HG02938 (cell line): Measurements from ENCODE around the gene BRINP1.

Source experiments
- ATAC-seq: cut with Tn5 transposase; IDR thresholded peaks from one replicate; pipeline ENCODE4 v1.9.1; 2021; ENCODE audit warnings: mild to moderate bottlenecking, moderate library complexity; ENCODE audit not compliant: unreplicated experiment

BRINP1 gene, protein sequence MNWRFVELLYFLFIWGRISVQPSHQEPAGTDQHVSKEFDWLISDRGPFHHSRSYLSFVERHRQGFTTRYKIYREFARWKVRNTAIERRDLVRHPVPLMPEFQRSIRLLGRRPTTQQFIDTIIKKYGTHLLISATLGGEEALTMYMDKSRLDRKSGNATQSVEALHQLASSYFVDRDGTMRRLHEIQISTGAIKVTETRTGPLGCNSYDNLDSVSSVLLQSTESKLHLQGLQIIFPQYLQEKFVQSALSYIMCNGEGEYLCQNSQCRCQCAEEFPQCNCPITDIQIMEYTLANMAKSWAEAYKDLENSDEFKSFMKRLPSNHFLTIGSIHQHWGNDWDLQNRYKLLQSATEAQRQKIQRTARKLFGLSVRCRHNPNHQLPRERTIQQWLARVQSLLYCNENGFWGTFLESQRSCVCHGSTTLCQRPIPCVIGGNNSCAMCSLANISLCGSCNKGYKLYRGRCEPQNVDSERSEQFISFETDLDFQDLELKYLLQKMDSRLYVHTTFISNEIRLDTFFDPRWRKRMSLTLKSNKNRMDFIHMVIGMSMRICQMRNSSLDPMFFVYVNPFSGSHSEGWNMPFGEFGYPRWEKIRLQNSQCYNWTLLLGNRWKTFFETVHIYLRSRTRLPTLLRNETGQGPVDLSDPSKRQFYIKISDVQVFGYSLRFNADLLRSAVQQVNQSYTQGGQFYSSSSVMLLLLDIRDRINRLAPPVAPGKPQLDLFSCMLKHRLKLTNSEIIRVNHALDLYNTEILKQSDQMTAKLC

DNA sequence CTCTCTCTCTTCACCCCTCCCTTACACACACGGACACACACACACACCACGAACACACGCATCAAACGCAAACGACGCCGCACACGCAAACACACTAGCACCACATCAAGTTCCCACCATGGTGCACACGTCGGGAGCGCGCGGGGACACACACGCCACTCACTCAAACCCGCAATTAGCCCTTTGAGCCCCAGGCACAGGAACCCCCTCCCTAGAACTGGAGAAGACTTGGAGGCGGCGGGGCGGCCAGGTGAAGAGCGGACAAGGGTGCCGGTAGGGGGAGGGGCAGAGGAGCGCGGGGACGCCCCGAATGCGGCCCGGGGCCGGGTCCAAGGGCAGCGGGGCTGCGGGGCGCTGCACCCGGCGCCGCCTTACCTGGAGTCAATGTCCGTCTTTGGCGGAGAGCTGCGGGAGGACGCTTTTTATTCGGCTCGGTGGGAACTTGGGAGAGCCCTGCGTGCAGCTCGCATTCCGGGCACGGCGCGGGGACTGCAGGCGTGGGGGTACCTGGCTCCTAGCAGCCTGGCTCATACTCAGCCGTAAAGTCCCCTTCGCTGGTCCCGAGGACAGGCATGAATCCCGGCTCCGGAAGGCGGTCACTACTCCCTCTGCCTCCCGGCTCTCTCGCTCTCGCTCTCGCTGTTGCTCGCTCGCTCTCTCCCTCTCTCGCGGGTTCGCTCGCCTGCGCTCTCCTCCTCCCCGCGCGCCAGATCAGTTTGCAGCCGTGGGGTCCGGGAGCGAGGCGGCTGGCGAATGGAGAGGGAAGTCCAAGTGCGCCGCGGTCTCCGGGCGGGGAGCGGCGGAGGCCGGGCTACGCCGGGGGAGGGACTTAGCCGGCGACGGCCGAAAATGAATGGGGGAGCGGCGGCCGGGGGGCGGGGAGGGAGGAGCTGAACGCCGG is at the start of gene BRINP1:
Gene BRINP1, minus strand, starts transcription at position 755 of the 901 bp plus-strand sequence. CDS start 56,080 bp downstream, outside the sequence.
- ATAC-seq: no peak

DNA sequence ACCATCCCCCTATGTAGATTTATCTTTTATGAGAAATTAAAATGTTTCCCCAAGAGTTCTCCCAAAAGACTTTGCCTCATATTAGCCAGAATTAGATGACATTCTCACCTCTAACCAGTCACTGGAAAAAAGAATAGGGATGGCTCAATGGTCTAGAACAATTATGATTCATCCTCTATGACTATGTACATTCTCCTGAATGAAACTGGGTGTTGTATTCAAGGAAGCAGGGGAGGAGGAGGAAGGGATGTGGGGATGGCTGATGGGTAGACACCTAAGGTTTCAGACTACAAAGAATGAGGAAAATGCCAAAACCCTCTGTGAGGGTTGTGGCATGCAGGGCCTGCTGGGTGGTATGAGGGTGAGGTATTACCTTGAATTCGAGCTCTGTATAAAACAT is 49.5 kb upstream of the BRINP1 start:
- ATAC-seq: no peak

DNA sequence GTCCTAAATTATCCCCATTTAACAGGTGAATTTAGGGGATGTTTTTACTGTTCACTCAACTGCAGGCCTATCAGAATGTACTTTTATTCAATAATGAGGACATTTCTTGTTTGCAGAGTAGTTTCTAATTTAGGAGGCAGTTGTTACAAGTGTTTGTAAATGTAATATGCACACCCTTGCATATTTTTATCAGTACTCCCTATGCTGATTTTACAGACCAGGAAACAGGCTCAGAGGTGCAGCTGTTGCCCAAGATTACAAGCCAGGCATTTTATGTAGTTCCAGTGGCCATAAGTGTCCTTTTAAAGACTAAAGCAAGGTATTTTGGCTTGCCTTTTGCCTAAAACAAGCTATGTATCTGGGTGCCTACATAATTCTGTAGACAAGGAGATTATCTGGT is 47.6 kb upstream of the BRINP1 start:
- ATAC-seq: no peak

DNA sequence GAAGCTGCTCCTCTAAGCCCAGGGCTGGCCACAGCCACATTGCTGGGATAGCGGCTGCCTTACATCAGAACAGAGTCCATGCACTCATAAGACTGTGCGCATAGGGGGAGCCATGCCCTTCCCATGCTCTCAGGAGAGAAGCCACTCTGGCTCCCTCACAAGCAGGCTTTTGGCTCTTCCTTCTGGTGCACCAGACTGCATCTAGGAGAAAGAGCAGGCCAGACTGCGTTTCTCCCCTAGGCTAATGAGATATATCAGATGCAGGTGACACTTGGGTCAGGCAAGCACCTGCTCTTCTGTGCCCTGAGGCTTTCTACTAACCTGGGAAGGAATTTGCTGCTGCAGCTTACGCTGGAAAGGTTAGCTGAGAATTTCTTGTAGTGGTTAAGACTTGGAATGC is 43.2 kb upstream of the BRINP1 start:
- ATAC-seq: no peak

DNA sequence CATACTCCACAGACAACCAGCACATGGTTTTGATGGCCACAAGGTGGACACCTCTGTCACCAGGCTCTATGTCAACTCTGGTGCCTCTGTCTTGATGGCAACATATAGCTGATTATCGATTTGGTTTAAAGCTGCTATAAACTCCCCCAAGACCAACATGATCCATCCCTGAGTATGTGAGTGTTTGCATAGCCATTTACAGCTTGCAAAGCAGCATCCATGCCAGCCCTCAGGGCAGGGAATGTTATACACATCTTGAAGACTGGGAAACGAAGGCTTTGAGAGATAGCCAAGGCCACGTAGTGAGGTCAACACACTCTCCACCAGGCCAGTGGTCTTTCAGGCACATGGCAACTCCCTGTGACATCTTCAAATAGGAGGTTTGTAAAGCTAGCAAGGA is 40.3 kb upstream of the BRINP1 start:
- no peak for ATAC-seq

DNA sequence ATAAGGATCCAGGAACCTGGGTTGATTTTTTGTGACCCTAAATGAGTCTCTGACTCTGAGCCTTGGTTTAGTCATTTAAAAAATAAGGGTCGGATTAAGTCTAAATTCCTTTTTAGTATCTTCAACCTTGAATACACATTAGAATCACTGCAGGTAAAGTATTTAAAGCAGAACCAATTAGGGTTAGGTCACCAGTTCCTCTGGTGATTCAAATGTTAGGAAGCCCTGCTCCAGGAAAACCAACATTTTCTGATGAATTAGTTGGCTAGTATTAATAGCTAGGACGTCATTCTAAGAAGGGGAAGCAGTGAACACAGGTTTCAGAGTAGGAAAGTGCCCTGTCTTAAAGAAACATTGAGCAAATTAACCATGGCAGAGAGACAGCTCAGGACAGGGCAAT is 31.4 kb upstream of the BRINP1 start:
- no peak for ATAC-seq

DNA sequence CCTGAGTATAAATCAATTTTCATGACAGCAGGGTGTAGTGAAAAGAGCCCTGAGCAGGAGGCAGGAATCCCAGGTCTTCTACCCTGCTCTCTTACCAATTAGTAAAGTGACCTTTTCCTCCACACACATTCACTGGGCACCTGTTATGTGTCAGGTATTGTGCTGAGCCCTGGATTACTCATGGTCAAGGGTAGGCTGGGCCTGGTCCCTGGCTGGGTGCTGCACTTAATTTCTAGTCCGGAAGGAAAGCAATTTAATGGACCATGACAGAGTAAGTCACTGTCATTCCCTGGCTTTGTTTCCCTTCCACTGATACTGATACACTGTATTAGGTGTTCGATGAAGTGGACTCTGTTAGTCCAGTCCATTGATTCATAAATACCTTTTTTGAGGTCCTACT is 29.1 kb upstream of the BRINP1 start:
- ATAC-seq: no peak

DNA sequence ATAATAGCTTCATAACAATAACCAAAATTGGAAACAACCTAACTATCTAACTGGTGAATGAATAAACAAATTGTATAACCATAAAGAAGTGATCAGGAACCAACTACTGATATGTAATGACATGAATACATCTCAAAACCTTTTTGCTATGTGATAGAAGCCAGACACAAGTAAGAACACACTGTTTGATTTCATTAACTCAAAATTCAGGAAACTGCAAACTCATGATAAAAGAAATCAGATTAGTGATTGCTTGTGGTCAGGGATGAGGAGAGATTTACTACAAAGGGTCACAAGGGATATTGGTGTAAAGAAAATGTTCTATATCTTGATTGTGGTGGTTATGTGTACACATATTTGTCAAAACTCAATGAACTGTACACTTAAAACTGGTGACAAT is 22.6 kb upstream of the BRINP1 start:
- no peak for ATAC-seq

DNA sequence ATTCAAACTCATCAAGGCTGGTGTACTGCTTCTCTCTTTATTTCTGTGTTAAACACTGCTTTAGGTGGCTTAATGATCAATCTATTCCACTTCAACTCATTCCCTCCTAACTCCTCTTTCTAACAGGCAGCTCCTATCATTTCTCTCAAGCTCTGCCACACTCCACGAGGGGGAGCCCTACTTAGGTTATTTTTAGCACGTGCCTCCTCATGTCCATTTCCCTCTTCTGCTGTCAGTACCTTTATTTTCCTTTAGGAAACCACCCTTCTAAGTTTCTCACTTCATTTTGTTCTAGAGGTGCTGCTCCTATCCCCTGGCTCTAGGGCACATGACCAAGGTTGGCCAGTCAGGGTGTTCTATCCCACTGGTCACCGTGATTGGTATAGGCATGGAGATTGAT is 6.7 kb upstream of the BRINP1 start:
- no peak for ATAC-seq

DNA sequence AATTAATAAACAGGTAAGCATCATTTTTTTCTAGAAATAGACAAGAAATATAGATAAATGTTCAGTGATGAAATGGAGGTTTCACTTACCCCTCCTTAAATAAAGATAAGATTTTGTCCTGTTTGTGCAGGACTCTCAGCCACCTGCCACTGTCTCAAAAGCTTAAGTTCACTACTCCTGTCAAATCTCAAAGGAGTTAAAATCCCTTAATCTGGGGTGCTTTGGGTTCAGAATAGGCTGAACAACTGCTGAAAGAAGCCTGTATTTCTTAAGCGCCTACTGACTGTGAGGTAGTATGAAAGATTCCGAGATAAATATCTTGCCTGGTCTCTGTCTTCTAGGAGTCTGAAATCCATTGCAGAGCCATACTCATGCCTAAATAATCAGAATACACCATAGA is 3.7 kb upstream of the BRINP1 start:
- no peak for ATAC-seq

DNA sequence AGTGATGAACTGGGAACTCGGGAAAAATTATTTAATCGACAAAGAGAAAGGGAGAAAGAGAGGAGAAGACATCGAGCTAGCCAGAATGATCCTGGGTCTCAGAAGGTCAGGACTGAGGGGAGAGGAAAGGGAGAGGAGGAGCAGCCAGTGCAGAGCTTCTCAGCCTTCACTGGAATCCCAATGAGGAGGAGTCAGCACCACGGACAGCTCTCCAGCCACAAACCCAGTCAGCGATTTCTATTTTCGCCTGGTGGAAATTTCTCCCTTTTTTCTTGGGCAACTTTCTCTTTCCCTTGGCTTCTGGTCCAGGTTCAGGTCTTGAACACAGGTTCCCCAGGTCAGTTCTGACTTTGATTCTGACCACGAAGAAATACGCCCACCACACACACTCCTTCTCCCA is 1.6 kb upstream of the BRINP1 start:
- no peak for ATAC-seq

DNA sequence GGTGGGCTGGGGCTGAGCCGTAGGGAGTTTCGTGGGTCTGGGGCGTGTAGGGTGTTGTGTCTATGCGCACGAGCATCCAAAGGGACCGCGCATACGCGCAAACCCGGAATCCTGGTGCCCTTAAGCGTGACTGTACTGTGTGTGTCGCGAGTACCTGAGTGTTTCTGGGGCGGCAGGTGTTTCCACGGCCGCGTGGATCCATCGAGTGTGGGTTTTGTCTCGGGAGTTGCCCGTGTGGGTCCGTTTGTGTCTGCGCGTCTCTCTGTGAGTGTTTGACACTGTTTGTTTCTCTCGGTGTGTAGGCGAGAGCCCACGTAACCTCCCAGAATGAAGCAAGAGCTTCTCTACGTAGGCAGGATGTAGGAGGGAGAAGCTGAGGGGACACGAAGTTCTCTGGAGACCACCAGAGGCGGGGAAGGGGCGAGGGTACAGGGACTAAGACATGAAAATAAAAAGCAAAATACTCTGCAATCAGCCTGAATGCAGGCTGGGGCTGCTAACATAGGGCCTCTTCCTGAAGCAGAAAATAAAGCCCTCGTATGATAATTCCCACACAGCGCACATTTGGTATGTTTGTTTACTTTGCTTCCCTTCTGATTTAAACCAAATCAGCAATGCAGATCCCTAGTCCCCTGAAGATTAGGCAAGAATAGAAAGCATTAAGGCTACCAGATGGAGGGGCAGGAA is 588 bp upstream of the BRINP1 start:
- ATAC-seq: no peak

DNA sequence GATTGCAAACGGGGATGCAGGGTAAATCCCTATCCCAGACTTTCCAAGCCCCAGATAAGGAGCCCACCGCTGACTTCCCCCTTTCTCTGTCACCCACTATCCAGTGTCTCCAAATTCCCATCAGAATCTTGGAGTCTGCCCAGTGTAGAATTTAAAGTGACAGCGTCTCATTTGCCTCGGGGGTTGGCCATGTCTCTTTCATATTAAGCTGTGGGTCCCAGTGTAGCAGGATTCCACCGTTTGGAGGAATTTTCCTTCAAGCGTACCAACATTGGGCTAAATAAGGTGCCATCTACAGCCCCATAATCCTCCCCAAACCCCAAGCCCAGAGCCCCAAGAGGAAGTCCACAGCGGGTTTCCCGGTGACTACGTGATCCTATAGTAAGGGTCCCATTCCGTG is 1.1 kb downstream of the BRINP1 start:
- ATAC-seq: no peak

DNA sequence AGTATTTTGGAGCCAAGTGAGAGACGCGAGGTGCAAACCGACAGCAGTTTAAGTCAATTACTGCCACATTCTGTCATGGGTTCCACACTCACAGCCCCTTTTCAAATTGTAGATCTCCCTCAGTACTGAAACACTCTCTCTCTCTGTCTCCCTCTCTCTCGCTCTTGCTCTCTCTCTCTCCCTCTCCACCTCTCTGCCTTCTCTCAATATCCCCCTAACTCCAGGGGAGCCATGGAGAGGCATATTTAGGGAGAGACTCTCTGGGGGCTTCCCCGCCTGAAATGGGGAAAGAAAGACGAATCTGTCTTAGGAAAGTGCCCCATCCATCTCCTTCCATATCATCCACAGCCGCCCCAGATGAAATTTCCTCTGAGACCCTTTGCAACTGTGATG is 1.6 kb downstream of the BRINP1 start:
- no peak for ATAC-seq

DNA sequence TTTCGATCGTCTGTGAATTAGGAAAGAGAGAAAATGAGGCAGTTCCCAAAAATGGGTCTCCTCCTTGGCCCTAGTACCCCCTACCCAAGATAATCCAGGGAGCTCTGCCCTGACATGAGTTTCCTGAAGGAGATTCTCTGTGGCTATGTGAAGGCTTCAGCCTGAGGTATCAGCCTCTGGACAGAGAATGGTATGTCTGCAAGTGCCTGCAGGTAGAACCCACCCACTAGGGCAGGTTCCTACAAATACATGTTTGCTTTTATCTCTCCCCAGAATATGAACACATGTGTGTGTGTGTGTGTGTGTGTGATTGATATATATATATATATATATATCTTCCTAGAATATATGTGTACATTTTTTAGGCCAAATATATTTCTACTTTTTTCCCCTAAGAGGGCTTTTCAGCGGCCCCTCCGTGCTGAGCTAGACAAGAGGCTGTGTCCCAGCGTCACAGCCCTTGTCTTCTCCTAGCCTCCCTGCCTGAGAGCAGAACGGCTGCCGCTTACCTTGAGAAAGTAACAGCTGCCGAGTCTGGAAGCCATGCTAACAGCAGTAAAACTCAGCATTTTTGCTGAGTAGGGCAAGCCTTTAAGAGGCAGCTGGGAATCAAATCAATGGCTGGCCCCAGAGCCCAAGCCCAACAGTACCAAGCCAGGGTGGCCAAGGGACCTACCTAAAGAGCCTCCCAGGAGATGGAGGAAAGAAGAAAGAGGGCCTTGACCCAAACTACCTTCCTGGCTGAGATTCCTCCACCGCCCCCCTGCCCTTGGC is 2.1 kb downstream of the BRINP1 start:
- no peak for ATAC-seq

DNA sequence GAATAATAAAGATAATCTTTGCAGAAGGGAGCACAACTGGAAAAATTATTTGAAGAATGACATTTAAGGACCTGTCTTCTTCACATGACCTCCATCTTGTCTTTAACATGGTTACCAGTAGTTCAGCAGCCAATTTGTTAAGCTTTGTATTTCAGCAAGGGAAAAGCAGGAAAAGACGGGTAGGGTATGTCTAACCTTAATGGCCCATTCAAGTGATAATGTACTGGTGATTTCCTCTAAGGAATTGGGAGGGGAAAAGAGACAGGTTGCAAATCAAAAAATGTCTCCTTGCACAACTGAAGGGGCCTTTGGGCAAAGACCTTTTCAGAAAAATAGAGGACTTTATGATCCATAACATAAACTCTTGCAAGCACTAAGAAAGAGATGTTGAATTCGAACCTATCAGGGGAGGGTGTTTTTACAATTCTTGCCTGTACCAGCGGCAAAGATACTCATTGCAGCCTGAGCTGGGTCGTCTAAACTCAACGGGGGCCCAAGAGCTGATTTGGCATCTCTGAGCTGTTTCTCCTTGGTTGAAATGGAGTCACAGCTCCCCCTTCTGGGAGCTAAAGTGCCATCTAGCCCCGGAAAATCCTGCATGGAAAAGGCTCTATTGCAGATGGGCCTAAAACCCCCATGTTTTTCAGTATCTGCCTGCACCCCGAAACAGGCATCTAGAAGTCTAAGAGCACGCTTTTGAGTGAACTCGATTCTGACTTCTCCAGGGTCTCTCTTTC is 3.8 kb downstream of the BRINP1 start:
- no peak for ATAC-seq

DNA sequence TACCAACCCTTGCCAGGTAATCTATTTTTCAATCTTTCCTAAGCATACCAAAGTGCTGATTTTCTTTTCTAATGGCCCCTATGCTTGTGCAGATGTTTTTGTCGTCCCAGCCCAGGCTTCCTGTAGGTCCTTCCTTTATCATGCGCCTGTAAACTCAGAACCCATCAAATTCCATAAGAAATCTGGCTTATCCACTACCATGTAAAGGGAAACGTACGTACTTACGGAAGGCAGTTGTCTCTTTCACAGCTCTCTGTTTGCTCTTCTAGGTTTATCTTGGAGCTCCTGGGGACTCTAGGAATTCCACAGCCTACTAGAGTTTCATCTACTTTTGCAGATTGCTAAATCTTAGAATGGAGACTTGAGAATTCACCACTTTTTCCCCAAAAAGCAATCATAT is 9.0 kb downstream of the BRINP1 start:
- no peak for ATAC-seq

DNA sequence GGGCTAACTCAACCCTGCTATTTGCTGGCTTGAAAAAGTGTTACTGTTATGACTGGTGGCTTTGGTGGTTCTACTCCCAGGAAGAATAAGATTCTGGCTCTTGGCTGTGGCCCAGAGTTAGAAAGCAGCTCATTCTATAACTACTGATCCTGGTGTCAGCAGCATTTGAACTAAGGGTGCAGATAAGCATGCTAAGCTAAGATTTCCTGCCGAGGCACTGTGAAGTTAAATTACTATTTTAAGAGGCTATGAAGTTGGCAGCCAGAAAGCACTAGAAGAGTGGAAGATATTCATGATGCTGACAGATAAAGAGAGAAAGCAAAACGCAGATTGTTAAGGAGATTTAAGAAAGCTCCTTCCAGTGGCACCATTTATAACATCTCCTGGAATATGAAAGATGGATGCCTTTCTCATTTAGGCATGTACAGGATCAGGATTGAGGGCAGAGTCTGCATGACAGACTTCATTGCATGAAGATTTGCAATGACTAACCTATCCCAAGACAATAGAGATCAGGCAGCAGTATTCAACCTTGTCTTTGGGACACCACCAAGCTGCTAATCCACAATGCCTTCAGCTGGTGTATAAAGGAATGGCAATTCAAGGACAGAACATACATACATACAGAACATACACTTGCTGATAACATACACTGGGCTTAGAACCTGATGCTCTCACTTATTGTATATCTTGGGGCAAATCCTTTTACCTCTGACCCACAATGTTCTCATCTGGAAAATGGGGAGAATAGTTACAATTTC is 11.7 kb downstream of the BRINP1 start:
- no peak for ATAC-seq
